GM21723 (cell line): ENCODE measurements around the gene PRLH.

Experiments used
- ATAC-seq: cut with Tn5 transposase; IDR thresholded peaks from one replicate; pipeline ENCODE4 v1.9.1; 2021; ENCODE audit warnings: mild to moderate bottlenecking, moderate library complexity; ENCODE audit not compliant: unreplicated experiment

The PRLH gene, protein sequence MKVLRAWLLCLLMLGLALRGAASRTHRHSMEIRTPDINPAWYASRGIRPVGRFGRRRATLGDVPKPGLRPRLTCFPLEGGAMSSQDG

GRCh38 chr2:237566401-237567235 is at the start of gene PRLH:
PRLH (plus strand) TSS chr2:237566574; CDS start chr2:237566574, 0 bp downstream.
- ATAC-seq, result no peak

DNA sequence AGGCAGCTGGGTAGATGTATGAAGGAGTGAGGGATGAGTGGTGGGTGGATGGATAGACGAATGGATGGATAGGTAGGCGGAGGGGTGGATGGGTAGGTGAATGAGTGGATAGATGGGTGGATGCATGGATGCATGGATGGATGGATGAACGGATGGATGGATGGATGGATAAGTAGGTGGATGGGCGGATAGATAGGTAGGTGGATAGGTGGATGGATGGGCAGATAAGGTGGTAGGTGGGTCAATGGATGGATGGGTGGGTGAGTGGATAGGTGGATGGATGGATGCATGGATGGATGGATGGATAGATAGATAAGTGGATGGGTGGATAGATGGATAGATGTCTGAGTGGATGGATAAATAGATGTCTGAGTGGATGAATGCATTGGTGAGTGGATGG is 49.2 kb upstream of the PRLH start:
- no peak for ATAC-seq

- no peak for ATAC-seq
Measured at GRCh38 chr2:237517990-237518389, 48.4 kb upstream of the PRLH start.

DNA sequence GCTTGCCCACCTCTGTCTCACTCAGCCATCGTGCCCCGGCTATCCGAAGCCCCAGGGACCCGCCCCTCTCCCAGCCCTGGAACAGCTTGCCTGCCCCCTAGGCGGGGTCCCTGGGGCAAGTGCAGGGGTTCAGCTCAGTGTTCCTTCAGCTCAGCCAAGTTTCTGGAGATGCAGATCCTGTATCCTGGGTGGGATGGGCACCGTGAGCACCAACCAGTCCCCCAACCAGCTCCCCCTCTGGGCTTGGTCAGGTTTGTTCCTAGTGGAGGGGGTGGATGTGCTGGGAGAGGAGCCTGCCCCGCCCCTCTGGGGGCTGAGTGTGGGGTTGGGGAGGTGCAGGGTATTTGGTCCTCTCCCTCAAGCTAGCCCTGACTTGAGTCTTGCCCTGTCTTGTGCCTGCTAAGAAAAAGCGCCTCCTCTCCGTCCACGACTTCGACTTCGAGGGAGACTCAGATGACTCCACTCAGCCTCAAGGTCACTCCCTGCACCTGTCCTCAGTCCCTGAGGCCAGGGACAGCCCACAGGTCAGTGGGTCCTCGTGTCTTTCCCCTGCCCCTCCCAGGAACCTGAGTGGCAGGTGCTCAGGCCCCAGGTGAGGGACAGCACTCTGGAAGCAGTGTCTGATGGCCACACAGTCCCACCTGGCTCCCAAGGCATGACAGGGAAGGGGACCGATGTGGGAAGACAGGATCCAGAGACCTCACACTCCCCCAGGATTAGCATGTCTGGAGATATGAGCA is 46.7 kb upstream of the PRLH start:
- ATAC-seq, result no peak

DNA sequence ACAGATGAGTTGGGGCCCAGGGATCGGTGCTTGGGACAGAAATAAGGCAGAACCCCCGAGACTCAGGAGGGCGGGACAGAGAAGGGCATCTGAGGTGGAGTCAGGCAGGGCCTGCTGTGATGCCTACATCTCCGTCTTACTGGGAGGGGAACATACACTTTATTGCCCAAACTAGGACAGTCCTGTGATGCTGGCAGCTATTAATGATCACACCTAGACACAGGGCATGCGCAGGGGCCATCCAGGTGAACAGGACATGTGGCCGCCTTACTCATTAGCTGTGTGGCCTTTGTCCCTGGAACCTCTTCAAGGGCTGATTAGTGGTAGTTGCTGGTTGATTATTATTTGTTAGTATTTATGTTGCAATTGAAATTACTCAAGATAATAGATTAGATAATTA is 46.1 kb upstream of the PRLH start:
- ATAC-seq, result no peak

DNA sequence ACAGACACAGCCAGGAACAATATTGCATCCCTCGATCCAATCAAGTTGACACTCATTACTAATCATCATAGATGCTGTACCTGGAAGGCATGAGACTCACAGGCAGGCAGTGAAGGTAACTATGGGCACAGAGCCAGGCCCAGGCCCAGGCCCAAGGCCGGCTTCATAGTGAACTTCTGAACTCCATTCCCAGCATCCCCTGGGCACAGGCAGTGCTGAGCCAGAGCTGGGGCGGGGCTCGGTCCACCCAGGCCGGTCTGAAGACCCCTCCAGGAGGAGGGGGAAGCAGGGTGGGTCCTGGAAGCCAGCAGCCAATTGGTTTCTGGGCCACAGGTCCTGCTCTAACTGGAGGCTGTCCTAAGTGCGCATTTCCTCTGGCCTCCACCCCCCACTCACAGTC is 41.7 kb upstream of the PRLH start:
- ATAC-seq, result no peak

GRCh38 chr2:237525559-237526157 is 40.7 kb upstream of the PRLH start:
- no peak for ATAC-seq

GRCh38 chr2:237527233-237527632 is 39.1 kb upstream of the PRLH start:
- ATAC-seq, result no peak

DNA sequence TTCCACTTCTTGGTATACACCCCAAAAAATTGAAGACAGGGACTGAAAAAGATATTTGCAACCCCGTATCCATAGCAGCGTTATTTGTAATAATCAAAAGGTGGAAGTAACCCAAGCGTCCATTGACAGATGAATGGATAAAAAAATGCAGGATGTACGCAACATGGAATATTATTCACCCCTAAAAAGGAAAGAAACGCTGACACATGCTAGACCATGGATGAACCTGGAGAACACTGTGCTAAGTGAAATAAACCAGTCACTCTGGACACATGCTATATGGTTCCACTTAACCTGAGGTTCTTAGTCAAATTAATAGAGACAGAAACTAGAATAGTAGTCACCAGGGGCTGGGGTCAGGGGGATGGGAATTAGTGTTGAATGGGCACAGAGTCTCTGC is 38.6 kb upstream of the PRLH start:
- ATAC-seq, result no peak

DNA sequence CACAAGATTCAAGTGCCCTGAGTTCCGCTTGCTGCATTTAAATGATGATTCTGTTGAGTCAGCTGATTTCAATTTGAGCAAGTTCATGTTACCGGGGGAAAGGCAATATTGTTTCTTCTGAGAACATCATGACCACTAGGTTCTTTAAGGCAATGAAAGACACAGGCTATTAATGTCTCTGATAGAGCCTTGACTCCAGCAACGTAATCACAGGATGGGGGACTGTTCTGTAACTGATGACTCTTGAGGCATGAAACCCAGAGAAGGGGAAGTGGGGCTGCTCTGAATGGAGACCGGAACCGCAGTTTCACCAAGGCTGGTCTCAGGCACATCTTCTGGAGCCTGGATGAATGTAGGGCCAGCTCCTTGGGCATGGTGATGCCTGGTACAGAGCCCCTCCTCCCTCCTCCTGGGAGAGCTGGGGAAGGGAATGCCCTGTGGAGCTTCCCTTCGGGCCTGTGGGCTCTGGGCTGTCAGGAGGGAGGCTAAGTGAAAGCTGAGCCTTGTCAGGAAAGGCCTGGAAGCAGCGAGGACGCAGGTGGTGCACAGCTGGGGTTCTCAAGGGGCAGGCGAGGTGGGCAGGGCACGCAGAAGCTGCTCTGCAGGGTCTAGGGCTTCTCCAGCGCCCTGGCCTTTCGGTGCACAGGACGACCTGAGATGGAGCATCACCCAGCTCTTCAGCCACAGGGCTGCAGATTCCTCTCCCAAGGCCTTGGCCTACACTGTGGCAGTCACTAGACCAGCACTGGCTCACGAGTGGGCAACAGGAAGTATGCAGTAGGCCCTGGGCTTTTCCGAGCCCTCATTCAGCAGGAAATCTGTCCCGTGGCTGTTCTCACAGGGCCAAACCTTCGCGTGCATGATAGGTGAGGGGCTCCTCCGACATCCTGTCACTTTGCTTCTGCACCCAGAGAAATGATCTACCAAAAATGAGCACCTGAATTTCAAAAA is 36.6 kb upstream of the PRLH start:
- peak; percentile 86 for ATAC-seq

DNA sequence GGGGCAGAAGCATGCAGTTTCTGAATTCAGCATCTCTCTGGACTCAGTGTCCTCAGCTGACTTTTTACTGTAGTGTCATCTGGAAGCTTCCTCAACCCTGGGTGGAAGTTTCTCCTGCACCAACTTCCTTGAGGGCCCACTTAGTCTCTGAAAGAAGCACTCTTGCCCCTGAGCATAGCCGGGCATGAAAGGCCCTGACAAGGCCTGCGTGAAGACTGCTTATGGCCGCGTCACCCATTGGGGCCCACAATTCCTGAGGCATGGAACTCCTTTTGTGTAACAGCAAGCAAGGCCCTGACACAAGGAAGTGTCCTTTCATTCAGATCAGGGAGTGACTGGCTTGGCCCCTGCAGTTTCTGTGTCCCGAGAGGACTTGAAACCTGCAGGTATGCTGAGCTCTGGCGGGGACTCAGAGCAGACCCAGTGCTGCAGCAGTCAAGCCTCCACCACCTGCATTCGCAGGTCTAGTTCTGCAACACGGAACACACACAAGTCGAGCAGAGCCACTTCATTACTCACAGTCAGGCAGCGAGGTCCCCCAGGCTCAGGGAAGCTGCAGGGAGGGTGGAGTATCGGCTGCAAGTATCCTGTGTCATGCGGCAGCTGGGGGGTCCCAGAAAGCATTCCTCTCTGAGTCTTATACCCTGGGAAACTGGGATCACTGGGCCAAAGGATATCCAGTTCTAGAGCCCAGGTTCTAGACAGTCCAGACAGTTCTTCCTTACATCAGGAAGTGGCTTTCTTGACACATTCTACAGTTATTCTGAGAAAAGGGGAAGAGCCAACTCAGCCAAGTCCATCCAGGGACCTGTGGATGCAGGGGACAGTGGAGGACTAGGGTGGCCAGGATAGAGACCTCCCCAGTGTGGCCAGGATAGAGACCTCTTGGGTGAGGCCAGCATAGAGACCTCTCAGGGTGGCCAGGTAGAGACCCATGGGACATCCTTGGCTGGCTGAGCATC is 35.6 kb upstream of the PRLH start:
- ATAC-seq, result peak; percentile 64

DNA sequence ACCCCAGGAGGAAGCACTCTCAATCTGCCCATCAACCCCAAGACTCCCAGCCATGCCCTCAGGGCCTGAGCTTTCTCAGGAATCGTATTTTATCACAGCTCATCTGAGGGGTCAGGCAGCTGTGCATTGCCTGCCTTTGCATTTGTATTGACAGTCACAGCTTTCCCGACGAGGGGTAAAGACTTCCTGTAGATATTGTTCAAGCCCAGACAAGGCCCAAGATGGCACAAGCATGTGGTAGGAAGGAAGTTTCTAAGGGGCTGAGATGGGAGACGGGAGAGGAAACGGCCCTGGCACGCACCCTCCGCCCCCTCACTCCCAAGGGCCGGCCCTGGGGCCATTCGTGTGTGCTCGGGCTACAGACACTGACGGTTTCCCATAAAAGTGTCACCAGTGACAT is 34.2 kb upstream of the PRLH start:
- ATAC-seq, result no peak

DNA sequence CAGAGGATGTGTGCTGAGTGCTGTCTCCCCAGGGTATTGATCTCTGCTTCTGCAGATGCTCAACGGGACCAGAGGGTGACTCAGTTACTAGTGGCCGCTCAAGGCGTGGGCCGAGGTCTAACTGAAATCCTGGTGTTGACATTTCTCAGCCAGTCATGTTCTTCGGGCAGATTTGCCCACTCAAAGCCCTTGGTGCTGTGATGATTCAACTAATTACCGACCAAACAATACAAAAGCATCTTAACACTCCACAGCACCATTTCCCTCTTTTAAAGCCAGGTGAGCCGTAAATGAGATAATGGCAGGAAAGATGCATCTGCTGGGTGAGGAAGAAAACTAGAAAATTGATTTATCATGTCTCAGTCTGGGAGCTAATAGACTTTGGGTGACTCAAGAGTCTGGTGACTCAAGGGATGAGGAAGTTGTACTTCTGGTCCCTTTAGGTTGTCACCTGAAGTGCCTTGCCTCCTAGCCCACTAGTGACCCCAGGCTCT is 32.7 kb upstream of the PRLH start:
- no peak for ATAC-seq

DNA sequence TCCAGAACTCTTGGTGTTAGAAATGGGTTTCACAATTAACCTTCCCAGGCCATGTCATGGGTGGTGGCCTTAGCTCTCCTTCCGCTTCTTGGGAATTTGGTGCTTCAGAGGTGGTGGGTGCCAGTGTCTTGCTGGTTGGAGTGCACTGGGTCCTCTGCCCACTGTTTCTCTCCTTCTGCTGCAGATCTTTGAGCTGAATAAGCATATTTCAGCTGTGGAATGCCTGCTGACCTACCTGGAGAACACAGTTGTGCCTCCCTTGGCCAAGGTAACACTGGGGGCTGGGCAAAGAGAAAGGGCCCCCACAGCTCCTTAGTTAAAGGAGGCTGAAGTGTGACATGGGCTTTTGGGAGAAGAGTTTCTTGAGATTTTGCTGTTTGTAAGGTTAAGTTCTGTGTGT is 32.0 kb upstream of the PRLH start:
- no peak for ATAC-seq

DNA sequence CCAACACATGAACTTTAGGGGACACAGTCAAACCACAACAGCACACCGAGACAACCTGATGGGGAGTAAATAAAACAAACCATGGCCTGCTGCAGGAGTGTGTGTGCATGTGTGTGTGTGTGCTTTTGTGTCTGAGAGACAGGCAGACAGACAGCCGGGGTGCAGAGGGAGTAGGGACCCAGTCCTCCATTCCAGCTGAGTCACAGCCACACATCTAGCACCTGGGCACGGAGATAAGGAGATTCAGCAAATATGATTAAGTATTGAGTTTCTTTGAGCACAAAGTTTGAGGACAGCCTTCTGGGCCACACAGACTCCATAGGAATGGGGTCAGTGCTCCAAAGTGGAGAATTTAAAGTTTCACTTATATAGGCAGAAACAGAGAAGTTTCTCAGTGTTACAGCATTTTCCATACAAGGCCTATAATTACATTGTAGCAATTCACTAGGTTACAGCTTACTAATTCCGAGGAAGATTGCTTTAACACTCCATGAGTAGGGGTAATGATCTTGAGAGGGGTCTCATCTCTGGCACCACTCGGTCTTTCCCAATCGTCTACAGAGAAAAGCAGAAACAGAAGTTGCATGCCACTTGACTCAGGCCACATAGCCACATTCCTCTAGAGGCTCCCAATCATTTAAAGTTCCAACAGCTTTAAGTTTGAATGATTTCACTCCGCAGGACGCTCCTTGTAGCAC is 30.8 kb upstream of the PRLH start:
- ATAC-seq, result no peak

DNA sequence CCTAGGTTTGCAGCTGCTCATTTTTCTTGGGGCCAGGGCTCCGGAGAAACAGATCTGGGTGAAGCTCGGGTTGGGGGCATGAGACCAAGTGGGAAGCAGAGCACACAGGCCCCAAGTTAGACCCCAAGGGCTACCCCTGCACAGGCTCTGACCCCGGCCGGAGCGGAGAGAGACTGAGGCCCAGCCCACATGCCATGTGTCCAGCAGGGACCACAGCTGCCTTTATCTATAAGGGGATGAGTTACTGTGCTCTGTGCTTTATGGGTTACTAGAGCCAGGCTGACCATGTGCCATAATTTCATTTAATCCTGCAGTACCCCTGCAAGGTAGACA is 30.3 kb upstream of the PRLH start:
- ATAC-seq, result no peak

GRCh38 chr2:237536617-237537016 is 29.8 kb upstream of the PRLH start:
- ATAC-seq, result no peak

- ATAC-seq, result no peak
Measured at GRCh38 chr2:237538001-237538720, 28.2 kb upstream of the PRLH start.
